IMR-90 (cell line): Measurements from ENCODE around the gene BTN3A1. TPM values are rescaled to one million over a fixed set of nuclear protein-coding genes. Genes with fewer than 3 reads are reported as not detected.

ENCODE experiments used
- ATAC-seq: fragments of 200-7000 bp; cut with Tn5 transposase; 2 replicates; pipeline ENCODE4 v1.9.1; 2020; ENCODE audit warnings: low read depth, mild to moderate bottlenecking, moderate library complexity
- BruUV-seq: library from RNA; stranded (reverse); fragments of 400-500 nt; replicated peaks from 2 replicates; lab custom pipeline; 2021; lab: Mats Ljungman, UMichigan
- CTCF ChIA-PET: fragments of 300-600 bp; formaldehyde crosslinking; extraction: SDS; loops from one replicate; lab custom pipeline; 2021; ENCODE audit warnings: antibody characterized with exemption; lab: Yijun Ruan, JAX
- POLR2A ChIA-PET: fragments of 300-600 bp; sonication (Branson Sonifier 250); formaldehyde crosslinking; loops from one replicate; lab custom pipeline; 2022; ENCODE audit warnings: antibody characterized with exemption; ENCODE audit not compliant: unreplicated experiment; lab: Charles Lee
- DNase-seq: peaks from one replicate; pipeline ENCODE4 v3.0.0; 2013
- H2AFZ ChIP-seq: replicated peaks from 2 replicates; pipeline ENCODE3; 2013; ENCODE audit warnings: low read length, mild to moderate bottlenecking; ENCODE audit not compliant: poor library complexity
- H2AK5ac ChIP-seq: 2 replicates; pipeline ENCODE4 v1.6.1; 2013; ENCODE audit warnings: low read depth, low read length, inconsistent platforms
- H2AK9ac ChIP-seq: replicated peaks from 2 replicates; pipeline ENCODE3; 2013; ENCODE audit warnings: mild to moderate bottlenecking, low read depth, low read length, moderate library complexity; ENCODE audit not compliant: poor library complexity
- H2BK120ac ChIP-seq: 2 replicates; pipeline ENCODE4 v1.6.1; 2013; ENCODE audit warnings: low read depth, low read length, inconsistent platforms
- H2BK15ac ChIP-seq: 3 replicates; pipeline ENCODE4 v1.6.1; 2013; ENCODE audit warnings: low read depth, low read length, inconsistent platforms
- H2BK20ac ChIP-seq: 2 replicates; pipeline ENCODE4 v1.6.1; 2013; ENCODE audit warnings: low read depth, mild to moderate bottlenecking, inconsistent platforms, low read length, moderate library complexity
- H2BK5ac ChIP-seq: 2 replicates; pipeline ENCODE4 v1.6.1; 2013; ENCODE audit warnings: mild to moderate bottlenecking, low read depth, low read length, inconsistent platforms; ENCODE audit not compliant: poor library complexity, severe bottlenecking
- H3K14ac ChIP-seq: replicated peaks from 2 replicates; pipeline ENCODE4 v1.6.1; 2013; ENCODE audit warnings: low read depth, low read length, inconsistent platforms
- H3K18ac ChIP-seq: 2 replicates; pipeline ENCODE4 v1.6.1; 2013; ENCODE audit warnings: low read depth, low read length, control low read depth
- H3K23ac ChIP-seq: 2 replicates; pipeline ENCODE4 v1.6.1; 2013; ENCODE audit warnings: low read depth, low read length, inconsistent platforms
- H3K27ac ChIP-seq: 2 replicates; pipeline ENCODE4 v1.5.1; 2013; ENCODE audit warnings: mild to moderate bottlenecking, control low read depth, low read length; ENCODE audit not compliant: insufficient read depth
- H3K27me3 ChIP-seq: 2 replicates; pipeline ENCODE4 v1.6.1; 2013; ENCODE audit warnings: low read length; ENCODE audit not compliant: control insufficient read depth, insufficient read depth
- H3K36me3 ChIP-seq: 2 replicates; pipeline ENCODE4 v1.6.1; 2013; ENCODE audit warnings: low read length, mixed read lengths; ENCODE audit not compliant: control insufficient read depth, insufficient read depth
- H3K4ac ChIP-seq: 2 replicates; pipeline ENCODE4 v1.6.1; 2013; ENCODE audit warnings: low read depth, low read length, inconsistent platforms
- H3K4me1 ChIP-seq: 2 replicates; pipeline ENCODE4 v1.6.1; 2013; ENCODE audit warnings: low read length, mixed read lengths; ENCODE audit not compliant: control insufficient read depth, insufficient read depth
- H3K4me2 ChIP-seq: 2 replicates; pipeline ENCODE4 v1.6.1; 2013; ENCODE audit warnings: low read depth, mild to moderate bottlenecking, control low read depth, low read length, moderate library complexity
- H3K4me3 ChIP-seq: 2 replicates; pipeline ENCODE4 v1.5.1; 2013; ENCODE audit warnings: low read depth, mild to moderate bottlenecking, control low read depth, low read length, moderate library complexity; ENCODE audit not compliant: insufficient read depth
- H3K56ac ChIP-seq: 2 replicates; pipeline ENCODE4 v1.6.1; 2013; ENCODE audit warnings: low read length, inconsistent platforms; ENCODE audit not compliant: insufficient read depth; ENCODE audit errors: extremely low read depth
- H3K79me1 ChIP-seq, 2 experiments: 2 replicates each; pipeline ENCODE4 v1.6.1; 2013; ENCODE audit warnings: low read length in 2 of 2, inconsistent platforms in 1 of 2, low read depth in 1 of 2
- H3K9ac ChIP-seq: 2 replicates; pipeline ENCODE4 v1.6.1; 2013; ENCODE audit warnings: low read depth, low read length, control low read depth
- H3K9me1 ChIP-seq: 2 replicates; pipeline ENCODE4 v1.6.1; 2013; ENCODE audit warnings: low read length, inconsistent platforms; ENCODE audit not compliant: insufficient read depth
- H3K9me3 ChIP-seq: 2 replicates; pipeline ENCODE4 v1.6.1; 2013; ENCODE audit warnings: low read length; ENCODE audit not compliant: control insufficient read depth, insufficient read depth
- H4K20me1 ChIP-seq: 2 replicates; pipeline ENCODE4 v1.6.1; 2013; ENCODE audit warnings: low read length, inconsistent platforms; ENCODE audit not compliant: insufficient read depth
- H4K5ac ChIP-seq: 2 replicates; pipeline ENCODE4 v1.6.1; 2013; ENCODE audit warnings: mild to moderate bottlenecking, low read depth, low read length, control low read depth
- H4K8ac ChIP-seq, 2 experiments: 2 replicates each; pipeline ENCODE4 v1.6.1; 2013; ENCODE audit warnings: low read depth in 2 of 2, low read length in 2 of 2, control low read depth in 1 of 2, inconsistent platforms in 1 of 2
- H4K91ac ChIP-seq: 2 replicates; pipeline ENCODE4 v1.6.1; 2013; ENCODE audit warnings: low read depth, low read length, inconsistent platforms; ENCODE audit not compliant: insufficient read depth
- CHD1 ChIP-seq: IDR thresholded peaks from 2 replicates; pipeline ENCODE4 v1.6.1; 2012; ENCODE audit warnings: low read depth, low read length, improper control_type of control experiment
- FOS ChIP-seq: fragments of 150-350 bp; IDR thresholded peaks from 2 replicates; pipeline ENCODE4 v1.6.1; 2016; ENCODE audit warnings: low read depth, low read length
- MAFK ChIP-seq: IDR thresholded peaks from 2 replicates; pipeline ENCODE4 v1.6.1; 2012; ENCODE audit warnings: low read depth, low read length, improper control_type of control experiment
- MXI1 ChIP-seq: IDR thresholded peaks from 2 replicates; pipeline ENCODE4 v1.6.1; 2012; ENCODE audit warnings: low read depth, mild to moderate bottlenecking, low read length, moderate library complexity, borderline replicate concordance
- NFE2L2 ChIP-seq: fragments of 150-350 bp; IDR thresholded peaks from 2 replicates; pipeline ENCODE4 v1.6.1; 2016; ENCODE audit warnings: low read depth, mild to moderate bottlenecking, low read length
- RAD21 ChIP-seq: IDR thresholded peaks from 2 replicates; pipeline ENCODE4 v1.6.1; 2012; ENCODE audit warnings: low read length, improper control_type of control experiment
- RCOR1 ChIP-seq: IDR thresholded peaks from 2 replicates; pipeline ENCODE4 v1.6.1; 2012; ENCODE audit warnings: mild to moderate bottlenecking, low read length, improper control_type of control experiment; ENCODE audit not compliant: insufficient replicate concordance
- RFX5 ChIP-seq: IDR thresholded peaks from 2 replicates; pipeline ENCODE4 v1.8.0; 2012; ENCODE audit warnings: low read depth, mild to moderate bottlenecking, low read length, moderate library complexity
- SMC3 ChIP-seq: fragments of 150-350 bp; IDR thresholded peaks from 2 replicates; pipeline ENCODE4 v1.6.1; 2016; ENCODE audit warnings: low read depth, mild to moderate bottlenecking, antibody characterized with exemption, low read length, moderate library complexity
- WGBS, 2 experiments: methylation state at CpG; one replicate each; pipeline versions ENCODE4 v1.1.5 to v1.1.7; 2013; ENCODE audit warnings: missing lambda C conversion rate in 2 of 2; ENCODE audit not compliant: insufficient read length in 1 of 2; ENCODE audit errors: extremely low coverage in 2 of 2; 5-methylcytosine and 5-hydroxymethylcytosine counted together
- dilution Hi-C: fragments of 300-500 bp; cut with HindIII; formaldehyde crosslinking; loops from one replicate; pipeline ENCODE4 v1.14.3; 2018; ENCODE audit warnings: low sequenced_read_pairs; ENCODE audit not compliant: unreplicated experiment
- in situ Hi-C: fragments of 300-500 bp; cut with MboI; formaldehyde crosslinking; loops from 3 replicates; pipeline ENCODE4 v1.14.3; 2019; ENCODE audit warnings: low sequenced_read_pairs, inconsistent platforms, mixed read lengths
- intact Hi-C: fragments of 100-400 bp; cut with micrococcal nuclease; formaldehyde crosslinking; loops from 2 replicates; pipeline ENCODE4 v1.10.0; 2022
- polyA plus RNA-seq, 3 experiments: library from polyadenylated mRNA; depleted of rRNA; stranded (reverse); fragments of >200 nt; gene quantifications; 2 replicates each; pipeline ENCODE4 v1.2.3, GENCODE V29; 2012; ENCODE audit warnings: low replicate concordance in 1 of 3
- total RNA-seq: library from RNA; depleted of rRNA; stranded (reverse); fragments of >200 nt; gene quantifications from 2 replicates; pipeline ENCODE4 v1.2.3, GENCODE V29; 2012
- TF ChIP-seq, protein P1 (sequence below): conservative IDR thresholded peaks from 2 replicates; pipeline ENCODE4 v1.5.1; 2012; ENCODE audit warnings: mild to moderate bottlenecking, low read depth, low read length, improper control_type of control experiment

BTN3A1 gene
- total and polyA plus RNA-seq, 2 of the 4 experiments (the other 2 are of a cell fraction) = 14.4 to 16.5 TPM

- H4K20me1 ChIP-seq = no peaks in the 10 kb centered on the region
- peak overlapping the region; percentile 92 for H3K9ac ChIP-seq
- peak overlapping the region; percentile 80 for H3K27ac ChIP-seq
- H3K36me3 ChIP-seq = peaks cover 8% of the 10 kb centered on the region
- H3K4ac ChIP-seq = peak overlapping the region; percentile 93
- H3K4me3 ChIP-seq = peak overlapping the region; percentile 34
- H3K27me3 ChIP-seq = no peaks in the 10 kb centered on the region
- CTCF ChIA-PET = interaction anchor here (1.0 to 1.4 kb wide), 2 partner anchors 78 to 79 kb away, joined by 3 read pairs; no protein-coding TSS in a partner anchor
- no peaks in the 10 kb centered on the region for H3K9me3 ChIP-seq
- H4K8ac ChIP-seq = peak overlapping the region; percentile 84 to 93
- ATAC-seq (peak; percentile 27), DNase-seq (peak; percentile 42)
- H4K91ac ChIP-seq = peak overlapping the region; percentile 84
- BruUV-seq = no TSS peak
- dilution Hi-C loops (no loop called here), in situ Hi-C loops (no loop called here), intact Hi-C loops (loop anchor here (5.0 kb wide), 2 partner anchors 78 to 102 kb away; no protein-coding TSS in a partner anchor)
- peaks cover 18 to 42% of the 10 kb centered on the region in 2 experiments; a peak in 3 of 4 replicates for H3K79me1 ChIP-seq
- TF ChIP-seq SMC3 = peak; percentile 46
- TF ChIP-seq CHD1 = no peak
- no peak for TF ChIP-seq RFX5
- peak; percentile 39 for TF ChIP-seq RAD21
- no peak for TF ChIP-seq MXI1
- no peak for TF ChIP-seq FOS
- no peak for TF ChIP-seq RCOR1
- TF ChIP-seq MAFK = no peak
- TF ChIP-seq, protein P1, sequence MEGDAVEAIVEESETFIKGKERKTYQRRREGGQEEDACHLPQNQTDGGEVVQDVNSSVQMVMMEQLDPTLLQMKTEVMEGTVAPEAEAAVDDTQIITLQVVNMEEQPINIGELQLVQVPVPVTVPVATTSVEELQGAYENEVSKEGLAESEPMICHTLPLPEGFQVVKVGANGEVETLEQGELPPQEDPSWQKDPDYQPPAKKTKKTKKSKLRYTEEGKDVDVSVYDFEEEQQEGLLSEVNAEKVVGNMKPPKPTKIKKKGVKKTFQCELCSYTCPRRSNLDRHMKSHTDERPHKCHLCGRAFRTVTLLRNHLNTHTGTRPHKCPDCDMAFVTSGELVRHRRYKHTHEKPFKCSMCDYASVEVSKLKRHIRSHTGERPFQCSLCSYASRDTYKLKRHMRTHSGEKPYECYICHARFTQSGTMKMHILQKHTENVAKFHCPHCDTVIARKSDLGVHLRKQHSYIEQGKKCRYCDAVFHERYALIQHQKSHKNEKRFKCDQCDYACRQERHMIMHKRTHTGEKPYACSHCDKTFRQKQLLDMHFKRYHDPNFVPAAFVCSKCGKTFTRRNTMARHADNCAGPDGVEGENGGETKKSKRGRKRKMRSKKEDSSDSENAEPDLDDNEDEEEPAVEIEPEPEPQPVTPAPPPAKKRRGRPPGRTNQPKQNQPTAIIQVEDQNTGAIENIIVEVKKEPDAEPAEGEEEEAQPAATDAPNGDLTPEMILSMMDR = peak; percentile 39
- no peak for TF ChIP-seq NFE2L2
- H2BK120ac ChIP-seq = peak overlapping the region; percentile 88
- peak overlapping the region; percentile 93 for H3K14ac ChIP-seq
- POLR2A ChIA-PET = interaction anchor here (0.6 to 0.7 kb wide), 2 partner anchors 10 to 170 kb away, joined by 3 to 5 read pairs; no protein-coding TSS in a partner anchor
- H3K4me1 ChIP-seq = peaks cover 5% of the 10 kb centered on the region
- H3K23ac ChIP-seq = peak overlapping the region; percentile 80; the same call in 1 of the 2 replicates
- H2BK5ac ChIP-seq = peak overlapping the region; percentile 81
- 0 out of 2 replicates have a peak overlapping the region, but pooled peaks have one; percentile 5 for H2AK5ac ChIP-seq
- peak overlapping the region; percentile 84 for H2AFZ ChIP-seq
- H3K4me2 ChIP-seq = peak overlapping the region; percentile 90
- H3K18ac ChIP-seq = peak overlapping the region; percentile 69; the same call in 1 of the 2 replicates
- peak overlapping the region; percentile 76; the same call in 1 of the 3 replicates for H2BK15ac ChIP-seq
- H4K5ac ChIP-seq = peak overlapping the region; percentile 90
- H2AK9ac ChIP-seq = no peak overlapping the region
- peak overlapping the region; percentile 51; the same call in 1 of the 2 replicates for H3K56ac ChIP-seq
- H3K9me1 ChIP-seq = peaks cover 18% of the 10 kb centered on the region
- no CpG with 5 or more reads among the region's 4 CpGs for WGBS, 2 experiments
- H2BK20ac ChIP-seq = peak overlapping the region; percentile 50; the same call in 1 of the 2 replicates
Observed at GRCh38 chr6:26420688-26421171, 18.7 kb downstream of the BTN3A1 start.
